NCI-H345 treated with DMSO at 0.1 percent for 48 hours (cell line): ENCODE data around the gene CEP290.

Source experiments
- DNase-seq: peaks from one replicate; lab custom pipeline; 2025; ENCODE audit not compliant: unreplicated experiment; lab: John Stamatoyannopoulos, UW

Gene CEP290, protein sequence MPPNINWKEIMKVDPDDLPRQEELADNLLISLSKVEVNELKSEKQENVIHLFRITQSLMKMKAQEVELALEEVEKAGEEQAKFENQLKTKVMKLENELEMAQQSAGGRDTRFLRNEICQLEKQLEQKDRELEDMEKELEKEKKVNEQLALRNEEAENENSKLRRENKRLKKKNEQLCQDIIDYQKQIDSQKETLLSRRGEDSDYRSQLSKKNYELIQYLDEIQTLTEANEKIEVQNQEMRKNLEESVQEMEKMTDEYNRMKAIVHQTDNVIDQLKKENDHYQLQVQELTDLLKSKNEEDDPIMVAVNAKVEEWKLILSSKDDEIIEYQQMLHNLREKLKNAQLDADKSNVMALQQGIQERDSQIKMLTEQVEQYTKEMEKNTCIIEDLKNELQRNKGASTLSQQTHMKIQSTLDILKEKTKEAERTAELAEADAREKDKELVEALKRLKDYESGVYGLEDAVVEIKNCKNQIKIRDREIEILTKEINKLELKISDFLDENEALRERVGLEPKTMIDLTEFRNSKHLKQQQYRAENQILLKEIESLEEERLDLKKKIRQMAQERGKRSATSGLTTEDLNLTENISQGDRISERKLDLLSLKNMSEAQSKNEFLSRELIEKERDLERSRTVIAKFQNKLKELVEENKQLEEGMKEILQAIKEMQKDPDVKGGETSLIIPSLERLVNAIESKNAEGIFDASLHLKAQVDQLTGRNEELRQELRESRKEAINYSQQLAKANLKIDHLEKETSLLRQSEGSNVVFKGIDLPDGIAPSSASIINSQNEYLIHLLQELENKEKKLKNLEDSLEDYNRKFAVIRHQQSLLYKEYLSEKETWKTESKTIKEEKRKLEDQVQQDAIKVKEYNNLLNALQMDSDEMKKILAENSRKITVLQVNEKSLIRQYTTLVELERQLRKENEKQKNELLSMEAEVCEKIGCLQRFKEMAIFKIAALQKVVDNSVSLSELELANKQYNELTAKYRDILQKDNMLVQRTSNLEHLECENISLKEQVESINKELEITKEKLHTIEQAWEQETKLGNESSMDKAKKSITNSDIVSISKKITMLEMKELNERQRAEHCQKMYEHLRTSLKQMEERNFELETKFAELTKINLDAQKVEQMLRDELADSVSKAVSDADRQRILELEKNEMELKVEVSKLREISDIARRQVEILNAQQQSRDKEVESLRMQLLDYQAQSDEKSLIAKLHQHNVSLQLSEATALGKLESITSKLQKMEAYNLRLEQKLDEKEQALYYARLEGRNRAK (N-terminal part only)

DNA sequence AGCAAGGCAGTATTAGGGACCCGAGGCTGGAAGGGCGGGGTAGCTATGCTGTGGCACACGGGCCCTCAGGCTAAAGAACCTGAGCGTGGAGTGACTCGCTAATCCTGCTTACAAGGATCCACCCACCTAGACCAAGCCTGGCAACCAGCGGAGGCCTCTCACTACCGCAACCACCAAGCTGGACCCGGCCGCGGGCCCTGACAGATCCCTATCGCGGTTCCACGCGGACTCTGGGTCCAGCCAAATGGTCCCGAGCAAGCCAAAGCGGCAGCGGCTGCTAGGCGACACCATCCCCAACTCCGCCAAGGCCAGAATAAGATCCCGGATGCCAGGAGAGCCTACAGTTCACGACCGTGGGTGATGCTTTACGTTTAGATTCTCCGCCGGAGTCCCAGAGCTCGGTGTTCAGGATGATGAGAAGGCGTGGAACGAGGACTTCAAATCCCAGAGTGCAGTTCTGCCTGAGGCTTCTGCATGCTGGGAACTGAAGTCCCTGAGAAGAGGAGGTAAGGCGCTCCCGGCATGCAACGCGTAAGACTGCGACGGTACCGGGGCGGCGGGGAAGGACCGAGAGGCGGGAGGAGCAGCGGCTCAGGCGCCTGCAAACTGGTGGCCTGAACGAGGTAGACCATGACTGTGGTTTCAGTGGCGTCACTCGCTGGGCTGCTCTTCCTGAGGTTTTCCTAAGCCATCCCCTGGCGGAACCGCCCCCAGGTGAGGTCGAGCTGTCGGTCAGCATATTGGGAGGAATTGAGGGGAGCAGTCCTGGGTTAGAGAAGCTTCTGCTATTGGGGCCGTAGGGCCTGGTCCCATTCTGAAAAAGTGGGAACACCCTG lies at the start of gene CEP290, which contains the start of gene TMTC3:
TSS of gene CEP290 (minus strand) at position 315 of the 836 bp plus-strand sequence. CDS start 781 bp downstream, outside the sequence.
TSS of gene TMTC3 (plus strand) at position 534 of the 836 bp plus-strand sequence. CDS start 6,009 bp downstream, outside the sequence.
- peak; percentile 98 for DNase-seq

DNA sequence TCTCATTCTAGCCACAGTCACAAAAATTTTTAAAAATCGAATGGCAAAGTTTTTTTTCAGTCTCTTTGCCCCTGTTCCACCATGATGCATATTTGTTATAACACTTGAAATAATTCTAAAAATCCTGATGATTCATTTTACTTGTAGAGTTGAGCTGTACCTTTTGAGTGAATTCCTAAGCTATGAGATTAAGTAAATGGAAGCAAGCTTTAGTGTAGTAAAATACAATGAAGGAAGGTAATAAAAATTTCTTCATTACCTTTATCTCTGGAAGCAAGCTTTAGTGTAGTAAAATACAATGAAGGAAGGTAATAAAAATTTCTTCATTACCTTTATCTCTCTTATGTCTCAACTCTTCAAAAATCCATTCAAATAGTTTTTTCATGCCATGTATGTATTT lies 46.3 kb upstream of the CEP290 start:
- no peak for DNase-seq

- no peak for DNase-seq
Observed at GRCh38 chr12:88187571-88187970, 45.7 kb upstream of the CEP290 start.

GRCh38 chr12:88185988-88186387 lies 44.1 kb upstream of the CEP290 start:
- no peak for DNase-seq

GRCh38 chr12:88185279-88185678 lies 43.4 kb upstream of the CEP290 start:
- no peak for DNase-seq

DNA sequence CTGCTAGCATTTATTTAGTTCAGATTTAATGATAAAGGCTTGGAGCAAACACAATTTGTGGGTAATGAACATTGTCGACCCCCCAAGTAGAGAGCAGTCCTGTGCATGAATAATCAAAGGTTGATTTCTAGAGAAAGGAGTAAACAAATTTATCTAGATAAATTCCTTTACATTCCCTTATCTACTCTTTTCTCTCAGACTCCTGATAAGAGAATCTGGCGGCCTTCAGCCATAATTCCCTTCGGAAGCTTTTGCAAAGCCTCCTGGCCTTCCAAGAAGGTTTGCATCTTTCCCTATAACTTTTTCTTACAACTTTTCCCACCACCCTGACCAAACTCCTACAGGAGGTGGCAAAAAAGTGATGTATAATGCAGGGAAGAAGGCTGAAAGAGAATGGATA lies 42.3 kb upstream of the CEP290 start:
- DNase-seq: no peak

- DNase-seq: no peak
Observed at GRCh38 chr12:88182416-88182815, 40.5 kb upstream of the CEP290 start.

DNA sequence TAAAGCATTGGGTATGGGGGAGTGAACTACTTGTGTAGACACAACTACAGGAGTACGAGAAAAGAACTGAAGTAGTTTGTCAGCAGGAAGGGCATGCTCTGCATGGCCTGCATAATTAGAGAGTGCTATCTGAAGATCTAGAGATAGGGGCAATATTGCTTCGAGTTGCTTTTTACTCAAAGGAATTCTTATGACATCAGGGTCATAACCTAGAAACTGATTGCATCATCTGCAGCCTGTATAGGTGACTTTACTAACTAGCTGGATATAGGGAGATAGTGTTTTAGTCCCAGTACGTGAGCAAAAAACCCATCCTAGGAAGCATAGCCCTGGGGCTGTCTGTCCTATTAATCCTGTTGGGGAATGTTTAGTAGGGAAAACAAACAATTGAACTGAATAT lies 40.0 kb upstream of the CEP290 start:
- no peak for DNase-seq

DNA sequence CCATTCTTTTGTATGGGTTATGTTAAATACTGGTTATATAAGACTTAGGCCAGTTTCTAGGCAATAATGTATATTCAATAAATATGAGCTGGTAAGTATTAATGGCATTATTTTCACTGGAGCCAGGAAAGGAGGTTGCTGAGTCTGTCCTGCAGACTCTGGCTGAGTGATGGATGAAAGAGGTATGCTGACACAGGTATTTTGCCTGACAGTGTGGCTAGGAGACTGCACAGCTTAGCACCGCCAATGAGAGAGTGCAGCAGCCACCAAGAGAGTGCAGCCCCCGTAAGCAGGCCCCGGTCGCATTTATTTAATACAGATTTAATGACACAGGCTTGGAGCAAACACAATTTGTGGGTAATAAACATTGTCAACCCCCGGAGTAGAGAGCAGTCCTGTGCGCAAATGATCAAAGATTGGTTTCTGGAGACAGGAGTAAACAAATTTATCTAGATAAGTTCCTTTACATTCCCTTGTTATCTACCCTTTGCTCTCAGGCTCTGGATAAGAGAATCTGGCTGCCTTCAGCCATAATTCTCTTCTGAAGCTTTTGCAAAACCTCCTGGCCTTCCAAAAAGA lies 37.6 kb upstream of the CEP290 start:
- no peak for DNase-seq

GRCh38 chr12:88175544-88175943 lies 33.7 kb upstream of the CEP290 start:
- DNase-seq: no peak

DNA sequence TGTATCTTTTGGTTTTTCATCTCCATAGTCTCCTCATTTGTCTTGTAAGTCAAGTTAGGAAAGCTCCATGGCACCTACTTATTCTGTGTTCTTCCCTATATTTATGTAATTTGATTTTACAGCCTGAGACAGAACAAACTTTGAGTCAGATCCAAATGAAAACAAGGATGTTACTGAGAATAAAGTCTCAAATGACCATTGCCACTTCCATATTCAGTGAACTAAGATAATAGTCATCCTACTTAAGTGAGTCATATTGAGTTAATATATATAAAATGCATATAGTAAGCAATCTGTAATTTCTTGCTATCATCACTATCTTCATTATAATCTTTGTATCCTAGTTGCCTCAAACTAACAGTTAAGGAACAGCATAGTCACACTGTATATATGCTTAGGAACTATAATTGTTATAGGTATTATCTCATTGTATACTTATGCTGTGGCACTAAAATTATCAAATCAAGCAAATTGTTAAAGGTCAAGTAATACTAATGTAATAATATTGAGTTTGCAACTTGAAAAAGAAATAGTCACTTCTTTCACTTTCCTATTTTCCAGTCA lies 31.0 kb upstream of the CEP290 start:
- no peak for DNase-seq

DNA sequence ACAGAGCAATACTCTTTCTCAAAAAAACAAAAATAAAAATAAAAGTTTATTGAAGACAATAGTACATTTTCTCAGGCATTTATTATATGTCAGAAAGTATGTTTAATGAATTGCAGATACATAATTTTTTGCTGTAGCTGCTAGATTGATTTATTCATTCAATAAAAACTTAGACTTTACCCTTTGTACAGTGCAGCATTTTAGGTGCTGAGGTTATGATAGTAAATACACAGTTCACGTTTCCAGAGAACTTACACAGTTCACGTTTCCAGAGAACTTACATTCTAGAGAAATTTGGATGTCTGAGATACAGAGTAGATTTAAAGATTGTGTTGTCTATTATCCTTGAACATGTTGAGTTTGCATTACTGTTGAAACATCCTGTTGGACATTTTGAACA lies 25.5 kb upstream of the CEP290 start:
- DNase-seq: no peak

DNA sequence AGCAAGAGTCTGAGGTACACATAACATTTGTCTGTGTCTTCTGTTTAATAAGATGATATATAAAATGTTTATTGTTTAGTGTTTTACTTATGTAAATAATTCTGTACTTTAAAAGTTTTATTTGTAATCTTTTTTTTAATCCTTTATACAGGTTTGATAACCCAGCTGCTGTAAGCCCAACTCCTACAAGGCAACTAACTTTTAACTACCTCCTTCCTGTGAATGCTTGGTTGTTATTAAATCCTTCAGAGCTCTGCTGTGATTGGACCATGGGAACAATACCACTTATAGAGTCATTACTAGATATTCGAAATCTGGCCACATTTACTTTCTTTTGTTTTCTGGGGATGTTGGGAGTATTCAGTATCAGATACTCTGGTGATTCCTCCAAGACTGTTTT lies 24.3 kb upstream of the CEP290 start:
- DNase-seq: no peak

- no peak for DNase-seq
Observed at GRCh38 chr12:88163371-88163770, 21.5 kb upstream of the CEP290 start.

- DNase-seq: no peak
Observed at GRCh38 chr12:88156075-88156654, 14.3 kb upstream of the CEP290 start.

GRCh38 chr12:88153959-88154358 lies 12.1 kb upstream of the CEP290 start:
- DNase-seq: no peak

GRCh38 chr12:88150063-88150462 lies 8.2 kb upstream of the CEP290 start:
- no peak for DNase-seq

- DNase-seq: no peak
Observed at GRCh38 chr12:88145567-88146505, 3.9 kb upstream of the CEP290 start.
